Bronchial epithelial cell (primary cell): ENCODE data around the gene CYP4V2. TPM values are rescaled to one million over a fixed set of nuclear protein-coding genes. Genes with fewer than 3 reads are reported as not detected.
A peak's percentile ranks its signal among the peaks of the same experiment; 100 is the strongest.

Source experiments
- DNase-seq: peaks from one replicate; pipeline ENCODE4 v3.0.0-alpha.2; 2010; ENCODE audit warnings: low read depth
- FAIRE-seq: peaks from 2 replicates; lab custom pipeline; 2011; peaks lifted over from hg19 to GRCh38; lab: Jason Lieb, UNC
- H3K27me3 ChIP-seq: 2 replicates; pipeline ENCODE4 v1.5.1; 2011; ENCODE audit warnings: low read length; ENCODE audit not compliant: control insufficient read depth, insufficient read depth
- H3K36me3 ChIP-seq: 2 replicates; pipeline ENCODE4 v1.5.1; 2011; ENCODE audit warnings: low read length; ENCODE audit not compliant: control insufficient read depth, insufficient read depth
- H3K4me3 ChIP-seq: 2 replicates; pipeline ENCODE4 v1.5.1; 2011; ENCODE audit warnings: mild to moderate bottlenecking, low read depth, low read length, control low read depth
- total RNA-seq: library from RNA; depleted of rRNA; stranded (reverse); fragments of >200 nt; gene quantifications from 2 replicates; pipeline ENCODE4 v1.2.1, GENCODE V29; 2014
- TF ChIP-seq, protein P1 (sequence below): IDR thresholded peaks from 2 replicates; pipeline ENCODE4 v1.5.1; 2011; ENCODE audit warnings: mild to moderate bottlenecking, moderate library complexity, low read length, control low read depth, inconsistent platforms; ENCODE audit not compliant: insufficient read depth, severe bottlenecking

The CYP4V2 gene
- total RNA-seq, 1 donor from 2014 or later: 7.4 TPM

DNA sequence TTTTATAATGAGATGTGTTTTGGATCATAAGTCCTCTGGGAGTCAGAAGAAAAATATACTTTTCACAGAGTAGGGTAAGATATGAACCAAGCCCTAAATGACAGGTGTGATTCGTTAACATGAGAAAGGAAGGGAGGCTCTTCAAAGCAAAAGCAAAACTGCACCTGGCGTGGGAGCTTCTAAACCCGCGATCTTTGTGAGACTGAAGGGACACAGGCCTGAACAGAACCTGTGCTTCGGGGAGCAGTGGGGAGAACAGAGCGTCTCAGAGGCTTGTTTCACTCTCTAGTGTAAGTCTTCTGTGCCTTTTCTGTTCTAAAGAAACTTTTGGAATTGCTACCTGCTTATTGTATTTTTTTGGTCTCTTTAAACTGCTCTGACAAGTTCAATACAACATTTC, 30.2 kb upstream of the CYP4V2 start:
- Histone ChIP-seq H3K27me3 (no peaks in the 10 kb centered on the region), H3K36me3 (no peaks in the 10 kb centered on the region), H3K4me3 (no peak overlapping the region)
- TF ChIP-seq, protein P1, sequence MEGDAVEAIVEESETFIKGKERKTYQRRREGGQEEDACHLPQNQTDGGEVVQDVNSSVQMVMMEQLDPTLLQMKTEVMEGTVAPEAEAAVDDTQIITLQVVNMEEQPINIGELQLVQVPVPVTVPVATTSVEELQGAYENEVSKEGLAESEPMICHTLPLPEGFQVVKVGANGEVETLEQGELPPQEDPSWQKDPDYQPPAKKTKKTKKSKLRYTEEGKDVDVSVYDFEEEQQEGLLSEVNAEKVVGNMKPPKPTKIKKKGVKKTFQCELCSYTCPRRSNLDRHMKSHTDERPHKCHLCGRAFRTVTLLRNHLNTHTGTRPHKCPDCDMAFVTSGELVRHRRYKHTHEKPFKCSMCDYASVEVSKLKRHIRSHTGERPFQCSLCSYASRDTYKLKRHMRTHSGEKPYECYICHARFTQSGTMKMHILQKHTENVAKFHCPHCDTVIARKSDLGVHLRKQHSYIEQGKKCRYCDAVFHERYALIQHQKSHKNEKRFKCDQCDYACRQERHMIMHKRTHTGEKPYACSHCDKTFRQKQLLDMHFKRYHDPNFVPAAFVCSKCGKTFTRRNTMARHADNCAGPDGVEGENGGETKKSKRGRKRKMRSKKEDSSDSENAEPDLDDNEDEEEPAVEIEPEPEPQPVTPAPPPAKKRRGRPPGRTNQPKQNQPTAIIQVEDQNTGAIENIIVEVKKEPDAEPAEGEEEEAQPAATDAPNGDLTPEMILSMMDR: no peak
- FAIRE-seq: no peak
- DNase-seq: no peak

DNA sequence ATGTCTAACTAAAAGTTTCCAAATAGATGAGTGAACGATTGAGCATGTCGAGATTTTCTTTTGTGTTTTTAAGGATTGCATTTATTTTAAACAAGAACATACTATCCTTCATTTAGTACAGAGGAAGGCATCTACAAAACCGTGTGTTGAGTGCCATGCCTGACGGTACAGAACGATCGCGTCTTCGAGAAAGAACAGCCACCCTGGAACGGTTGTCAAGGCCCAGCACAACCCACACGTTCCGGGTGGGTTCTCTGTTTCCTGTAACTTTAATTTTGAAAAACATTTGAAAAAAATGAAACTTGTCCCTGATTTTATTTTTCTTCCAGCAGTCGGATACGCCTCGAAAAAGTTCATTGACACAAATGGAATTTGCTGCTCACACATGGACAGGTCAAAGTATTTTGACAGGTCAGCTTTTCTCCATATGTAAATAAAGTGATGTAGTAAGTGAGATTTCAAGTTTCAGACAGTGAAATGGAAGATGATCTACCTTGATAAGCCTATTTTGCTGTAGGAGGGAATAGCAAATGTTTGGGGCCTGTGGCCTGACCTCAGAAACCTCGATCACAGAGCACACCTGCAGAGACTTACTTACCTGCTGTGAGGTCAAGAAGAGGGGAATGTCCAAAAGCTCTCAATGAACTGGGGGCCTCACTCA, 24.4 kb upstream of the CYP4V2 start:
- DNase-seq: no peak
- TF ChIP-seq, protein P1: no peak
- H3K4me3 ChIP-seq: no peak overlapping the region
- H3K36me3 ChIP-seq: no peaks in the 10 kb centered on the region
- no peaks in the 10 kb centered on the region for H3K27me3 ChIP-seq
- FAIRE-seq: no peak

DNA sequence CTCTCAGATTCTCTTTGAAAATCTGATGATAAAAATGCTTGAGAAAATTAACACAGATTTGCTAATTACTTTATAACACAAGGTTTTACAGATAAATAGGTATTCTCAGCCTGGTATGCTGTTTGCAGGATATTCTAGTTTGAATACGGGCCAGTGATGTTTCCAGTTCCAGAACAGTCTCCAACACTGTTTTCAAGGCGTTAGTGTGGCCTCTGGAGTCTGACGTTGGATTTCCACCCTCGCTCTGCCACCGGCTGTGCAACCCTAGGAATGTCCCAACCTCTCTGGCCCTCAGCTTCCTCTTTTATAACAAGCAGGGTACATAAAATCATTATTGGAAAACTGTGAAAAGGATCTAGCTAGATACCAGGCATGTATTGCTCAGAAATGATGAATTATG, 23.8 kb upstream of the CYP4V2 start:
- H3K27me3 ChIP-seq: no peaks in the 10 kb centered on the region
- H3K36me3 ChIP-seq: no peaks in the 10 kb centered on the region
- DNase-seq (no peak), FAIRE-seq (no peak)
- H3K4me3 ChIP-seq: no peak overlapping the region
- TF ChIP-seq, protein P1: no peak

DNA sequence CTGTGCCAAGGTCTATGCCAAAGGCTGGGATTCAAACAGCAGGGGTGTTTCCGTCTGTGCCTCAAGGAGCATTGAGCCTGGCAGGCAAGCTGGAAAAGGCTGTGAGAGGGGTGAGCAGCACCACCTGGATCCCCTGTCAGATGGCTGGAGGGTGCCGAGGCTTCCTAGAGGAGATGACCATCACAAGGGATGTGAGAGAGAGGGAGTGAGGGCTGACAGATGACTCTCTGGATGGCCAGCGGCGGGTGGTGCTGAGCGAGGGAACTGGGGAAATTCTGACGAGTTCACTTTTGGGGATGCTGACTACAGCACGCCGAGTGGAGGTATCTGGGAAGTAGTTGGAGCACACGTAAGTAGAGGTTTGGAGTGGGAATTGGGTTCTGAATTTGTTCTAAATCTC, 22.6 kb upstream of the CYP4V2 start:
- TF ChIP-seq, protein P1: no peak
- Histone ChIP-seq H3K4me3 (no peak overlapping the region), H3K36me3 (no peaks in the 10 kb centered on the region), H3K27me3 (no peaks in the 10 kb centered on the region)
- DNase-seq: no peak
- FAIRE-seq: peak; percentile 43

DNA sequence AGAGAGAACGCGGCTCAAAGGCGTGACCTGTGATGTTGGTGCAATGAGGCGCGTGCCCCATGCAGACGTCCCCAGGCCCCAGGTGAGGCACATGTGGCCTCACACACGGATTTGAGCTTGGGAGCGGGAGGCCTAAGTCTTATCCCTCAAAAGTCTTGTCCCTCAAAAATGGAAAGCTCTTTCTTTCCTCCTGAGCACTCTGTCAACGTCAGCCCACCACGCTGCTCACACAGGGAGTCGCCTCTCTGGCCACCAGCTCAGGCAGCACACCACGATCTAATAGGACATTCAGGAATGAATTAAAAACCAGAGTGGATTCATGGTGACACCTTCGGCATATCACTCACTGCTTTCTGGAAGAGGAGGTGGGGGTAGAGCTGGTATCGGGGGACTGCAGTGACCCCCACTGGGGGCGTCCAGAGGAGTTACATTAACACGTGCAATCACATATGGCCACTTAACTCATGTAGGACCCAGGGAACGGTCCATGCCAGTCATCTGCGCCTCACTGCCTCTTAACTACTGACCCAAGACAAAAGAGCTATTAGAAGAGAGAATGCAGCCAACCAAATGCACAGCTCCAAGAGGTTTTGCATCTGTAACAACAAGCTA, 21.9 kb upstream of the CYP4V2 start:
- H3K4me3 ChIP-seq: no peak overlapping the region
- FAIRE-seq (no peak), DNase-seq (no peak)
- TF ChIP-seq, protein P1: no peak
- no peaks in the 10 kb centered on the region for H3K36me3 ChIP-seq
- no peaks in the 10 kb centered on the region for H3K27me3 ChIP-seq
